GM23338 (cell line): ENCODE results near the gene DVL2. TPM values are rescaled to one million over a fixed set of nuclear protein-coding genes. Genes with fewer than 3 reads are reported as not detected.

Experiments
- ATAC-seq: fragments of 200-7000 bp; cut with Tn5 transposase; 3 replicates; pipeline ENCODE4 v1.9.1; 2020
- DNase-seq: peaks from one replicate; pipeline ENCODE4 v3.0.0-alpha.2; 2015; ENCODE audit warnings: low spot score
- H2AFZ ChIP-seq: fragments of 200-600 bp; sonication (generic); 2 replicates; pipeline ENCODE4 v1.8.0; 2016; ENCODE audit warnings: antibody characterized with exemption, mild to moderate bottlenecking, moderate library complexity
- H3F3A ChIP-seq: fragments of 200-600 bp; sonication (generic); replicated peaks from 2 replicates; pipeline ENCODE4 v1.8.0; 2017; ENCODE audit warnings: antibody characterized with exemption, mixed run types, low read depth
- H3K27ac ChIP-seq: fragments of 200-600 bp; sonication (generic); 2 replicates; pipeline ENCODE4 v1.6.1; 2016; ENCODE audit warnings: low read depth
- H3K27me3 ChIP-seq: fragments of 200-600 bp; sonication (generic); 2 replicates; pipeline ENCODE4 v1.8.0; 2016; ENCODE audit warnings: mild to moderate bottlenecking, mixed run types, moderate library complexity; ENCODE audit not compliant: insufficient read depth
- H3K36me3 ChIP-seq: fragments of 200-600 bp; sonication (generic); 2 replicates; pipeline ENCODE4 v1.8.0; 2016; ENCODE audit warnings: mild to moderate bottlenecking; ENCODE audit not compliant: insufficient read depth
- H3K4me1 ChIP-seq: fragments of 200-600 bp; sonication (generic); 2 replicates; pipeline ENCODE4 v1.8.0; 2016; ENCODE audit warnings: mild to moderate bottlenecking, moderate library complexity; ENCODE audit not compliant: insufficient read depth
- H3K4me2 ChIP-seq: fragments of 200-600 bp; sonication (generic); 2 replicates; pipeline ENCODE4 v1.7.1; 2017; ENCODE audit warnings: mixed run types
- H3K4me3 ChIP-seq: fragments of 200-600 bp; sonication (generic); 2 replicates; pipeline ENCODE4 v1.6.1; 2016; ENCODE audit warnings: mixed run types
- H3K79me2 ChIP-seq: fragments of 200-600 bp; sonication (generic); replicated peaks from 2 replicates; pipeline ENCODE4 v1.8.0; 2017; ENCODE audit warnings: mild to moderate bottlenecking; ENCODE audit not compliant: insufficient read depth
- H3K9me2 ChIP-seq: fragments of 200-600 bp; sonication (generic); 2 replicates; pipeline ENCODE4 v1.8.0; 2017; ENCODE audit not compliant: insufficient read depth
- H4K20me1 ChIP-seq: fragments of 200-600 bp; sonication (generic); replicated peaks from 2 replicates; pipeline ENCODE4 v1.8.0; 2017; ENCODE audit warnings: mild to moderate bottlenecking; ENCODE audit not compliant: insufficient read depth
- H3K27ac Mint-ChIP-seq: 2 replicates; pipeline ENCODE4 v1.8.0; 2020; ENCODE audit warnings: inconsistent platforms, mild to moderate bottlenecking, moderate library complexity, mixed read lengths
- H3K27me3 Mint-ChIP-seq: 3 replicates; pipeline ENCODE4 v1.8.0; 2022; ENCODE audit warnings: low read depth, mild to moderate bottlenecking, moderate library complexity, mixed read lengths, inconsistent platforms; ENCODE audit not compliant: insufficient read depth, poor library complexity
- H3K36me3 Mint-ChIP-seq: 3 replicates; pipeline ENCODE4 v1.8.0; 2021; ENCODE audit warnings: low read depth, mild to moderate bottlenecking, inconsistent platforms, moderate library complexity, mixed read lengths
- H3K4me1 Mint-ChIP-seq: 3 replicates; pipeline ENCODE4 v1.8.0; 2020; ENCODE audit warnings: mild to moderate bottlenecking, inconsistent platforms, mixed read lengths
- H3K4me3 Mint-ChIP-seq: 3 replicates; pipeline ENCODE4 v1.8.0; 2021; ENCODE audit warnings: moderate library complexity, mild to moderate bottlenecking, inconsistent platforms, mixed read lengths
- H3K9me3 Mint-ChIP-seq: 3 replicates; pipeline ENCODE4 v1.8.0; 2020; ENCODE audit warnings: moderate library complexity, mild to moderate bottlenecking, inconsistent platforms, mixed read lengths
- CREB1 ChIP-seq: fragments of 250-450 bp; sonication (Bioruptor Pico); IDR thresholded peaks from 2 replicates; pipeline ENCODE4 v1.5.0; 2020; ENCODE audit warnings: low read depth, mild to moderate bottlenecking, moderate library complexity
- ETS1 ChIP-seq: IDR thresholded peaks from 2 replicates; pipeline ENCODE4 v1.6.1; 2016; ENCODE audit warnings: antibody characterized with exemption
- NANOG ChIP-seq: IDR thresholded peaks from 2 replicates; pipeline ENCODE4 v1.6.1; 2016; ENCODE audit warnings: antibody characterized with exemption, borderline replicate concordance
- POLR2AphosphoS5 ChIP-seq: IDR thresholded peaks from 2 replicates; pipeline ENCODE4 v1.6.1; 2016; ENCODE audit warnings: antibody characterized with exemption, low read depth
- REST ChIP-seq: IDR thresholded peaks from one replicate; pipeline ENCODE4 v1.6.1; 2018; ENCODE audit warnings: antibody characterized with exemption; ENCODE audit not compliant: unreplicated experiment
- ZNF331 ChIP-seq: fragments of 250-450 bp; sonication (Bioruptor Pico); IDR thresholded peaks from 2 replicates; pipeline ENCODE4 v1.5.0; 2020; ENCODE audit warnings: low read depth, mild to moderate bottlenecking, moderate library complexity
- long read RNA-seq: library from polyadenylated mRNA; unstranded; transcript quantifications from one replicate; pipeline ENCODE4 v2.0.0, GENCODE V29; 2020; ENCODE audit not compliant: unreplicated experiment
- polyA plus RNA-seq: library from polyadenylated mRNA; unstranded; fragments of >200 nt; fragmentation: Nextera tagmentation; extraction: Ambion mirVana; gene quantifications from 2 replicates; pipeline ENCODE4 v1.2.1, GENCODE V29; 2016
- total RNA-seq: library from RNA; depleted of rRNA; stranded (reverse); fragments of >200 nt; shearing (Covaris generic); gene quantifications from 2 replicates; pipeline ENCODE4 v1.2.3, GENCODE V29; 2014; rRNA removed
- TF ChIP-seq, protein P1 (sequence below): fragments of 250-450 bp; sonication (Bioruptor Pico); IDR thresholded peaks from 2 replicates; pipeline ENCODE4 v1.5.0; 2020; ENCODE audit warnings: mild to moderate bottlenecking, moderate library complexity

DVL2 gene
- total RNA-seq (53.9 and 80.6 TPM in 2 replicates), polyA plus RNA-seq (17.6 and 19.7 TPM in 2 replicates)
- long read RNA-seq, partial matches to known transcripts: 1 of 9 reads
- long read RNA-seq, other reads (novel, unspliced or antisense): 4 of 9 reads

DNA sequence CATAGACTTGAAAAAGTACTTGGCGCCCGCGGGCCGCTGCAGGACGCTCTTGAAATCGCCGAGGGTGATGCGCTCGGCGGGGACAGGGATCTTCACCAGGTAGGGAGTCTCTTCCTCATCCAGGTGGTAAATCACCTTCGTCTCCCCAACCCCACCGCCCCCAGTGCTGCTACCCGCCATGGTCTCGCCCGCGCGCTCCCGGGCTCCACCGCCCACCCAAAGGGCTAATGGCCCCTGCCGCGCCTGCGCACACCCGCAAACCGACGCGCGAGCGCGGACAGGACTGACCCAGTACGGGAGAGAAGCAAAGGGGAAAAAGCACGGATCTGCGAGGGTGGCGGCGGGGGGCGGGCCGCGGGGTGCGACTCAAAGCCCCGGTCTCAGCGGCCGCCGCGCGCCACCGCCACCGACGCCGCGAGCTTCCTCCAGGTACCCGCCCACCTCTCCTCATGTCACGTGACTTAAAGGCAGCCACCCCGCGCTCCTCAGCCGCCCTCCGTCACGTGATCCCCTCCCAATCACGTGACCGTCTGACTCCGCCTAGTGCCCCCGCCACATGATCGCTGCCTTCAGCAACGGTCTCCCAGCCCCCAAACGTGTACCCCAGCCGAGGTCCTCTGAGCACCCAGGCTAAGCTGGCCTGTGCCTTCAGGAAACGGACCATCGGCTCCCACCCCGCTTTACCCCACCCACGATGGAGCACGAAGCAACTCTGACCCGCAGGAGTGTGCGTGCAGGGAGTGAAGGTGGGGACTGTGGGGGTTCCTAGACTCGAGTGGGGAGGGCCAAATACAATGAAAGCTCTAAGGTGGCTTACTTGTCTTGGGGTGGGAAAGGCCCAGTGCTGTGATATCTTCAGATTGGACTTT, at the start of gene DVL2:
Gene DVL2 (minus strand): TSS at position 435 of the 869 bp plus-strand sequence. CDS start 255 bp downstream, at position 180.
- peaks cover 11% of the 10 kb centered on the region for H3K36me3 ChIP-seq
- peaks cover 74% of the 10 kb centered on the region for H3K79me2 ChIP-seq
- peaks cover 36% of the 10 kb centered on the region for H3F3A ChIP-seq
- peaks cover 26% of the 10 kb centered on the region for H3K4me1 Mint-ChIP-seq
- H3K27ac ChIP-seq: peak within 1 kb of the TSS; percentile 85
- H3K27me3 Mint-ChIP-seq: peaks cover 19% of the 10 kb centered on the region
- peak; percentile 42 for ATAC-seq
- H4K20me1 ChIP-seq: peaks cover 37% of the 10 kb centered on the region
- H3K9me3 Mint-ChIP-seq: peaks cover 3% of the 10 kb centered on the region; the same call in 2 of the 3 replicates
- peak; percentile 99 for DNase-seq
- peak within 1 kb of the TSS; percentile 88 for H2AFZ ChIP-seq
- H3K4me3 ChIP-seq: peak within 1 kb of the TSS; percentile 97
- H3K9me2 ChIP-seq: no peaks in the 10 kb centered on the region
- H3K4me1 ChIP-seq: peaks cover 21% of the 10 kb centered on the region
- H3K4me3 Mint-ChIP-seq: peak within 1 kb of the TSS; percentile 100
- TF ChIP-seq ETS1: peak; percentile 61; the same call in 1 of the 2 replicates
- TF ChIP-seq POLR2AphosphoS5: peak; percentile 100
- peak; percentile 78 for TF ChIP-seq CREB1
- TF ChIP-seq NANOG: no peak
- TF ChIP-seq ZNF331 (CRISPR knock-in tag): no peak
- H3K27me3 ChIP-seq: no peaks in the 10 kb centered on the region
- peak within 1 kb of the TSS; percentile 97 for H3K4me2 ChIP-seq
- peak within 1 kb of the TSS; percentile 97 for H3K27ac Mint-ChIP-seq
- H3K36me3 Mint-ChIP-seq: peaks cover 52% of the 10 kb centered on the region

- peak overlapping the region; percentile 59; the same call in 2 of the 3 replicates for H3K4me3 Mint-ChIP-seq
- TF ChIP-seq, protein P1, sequence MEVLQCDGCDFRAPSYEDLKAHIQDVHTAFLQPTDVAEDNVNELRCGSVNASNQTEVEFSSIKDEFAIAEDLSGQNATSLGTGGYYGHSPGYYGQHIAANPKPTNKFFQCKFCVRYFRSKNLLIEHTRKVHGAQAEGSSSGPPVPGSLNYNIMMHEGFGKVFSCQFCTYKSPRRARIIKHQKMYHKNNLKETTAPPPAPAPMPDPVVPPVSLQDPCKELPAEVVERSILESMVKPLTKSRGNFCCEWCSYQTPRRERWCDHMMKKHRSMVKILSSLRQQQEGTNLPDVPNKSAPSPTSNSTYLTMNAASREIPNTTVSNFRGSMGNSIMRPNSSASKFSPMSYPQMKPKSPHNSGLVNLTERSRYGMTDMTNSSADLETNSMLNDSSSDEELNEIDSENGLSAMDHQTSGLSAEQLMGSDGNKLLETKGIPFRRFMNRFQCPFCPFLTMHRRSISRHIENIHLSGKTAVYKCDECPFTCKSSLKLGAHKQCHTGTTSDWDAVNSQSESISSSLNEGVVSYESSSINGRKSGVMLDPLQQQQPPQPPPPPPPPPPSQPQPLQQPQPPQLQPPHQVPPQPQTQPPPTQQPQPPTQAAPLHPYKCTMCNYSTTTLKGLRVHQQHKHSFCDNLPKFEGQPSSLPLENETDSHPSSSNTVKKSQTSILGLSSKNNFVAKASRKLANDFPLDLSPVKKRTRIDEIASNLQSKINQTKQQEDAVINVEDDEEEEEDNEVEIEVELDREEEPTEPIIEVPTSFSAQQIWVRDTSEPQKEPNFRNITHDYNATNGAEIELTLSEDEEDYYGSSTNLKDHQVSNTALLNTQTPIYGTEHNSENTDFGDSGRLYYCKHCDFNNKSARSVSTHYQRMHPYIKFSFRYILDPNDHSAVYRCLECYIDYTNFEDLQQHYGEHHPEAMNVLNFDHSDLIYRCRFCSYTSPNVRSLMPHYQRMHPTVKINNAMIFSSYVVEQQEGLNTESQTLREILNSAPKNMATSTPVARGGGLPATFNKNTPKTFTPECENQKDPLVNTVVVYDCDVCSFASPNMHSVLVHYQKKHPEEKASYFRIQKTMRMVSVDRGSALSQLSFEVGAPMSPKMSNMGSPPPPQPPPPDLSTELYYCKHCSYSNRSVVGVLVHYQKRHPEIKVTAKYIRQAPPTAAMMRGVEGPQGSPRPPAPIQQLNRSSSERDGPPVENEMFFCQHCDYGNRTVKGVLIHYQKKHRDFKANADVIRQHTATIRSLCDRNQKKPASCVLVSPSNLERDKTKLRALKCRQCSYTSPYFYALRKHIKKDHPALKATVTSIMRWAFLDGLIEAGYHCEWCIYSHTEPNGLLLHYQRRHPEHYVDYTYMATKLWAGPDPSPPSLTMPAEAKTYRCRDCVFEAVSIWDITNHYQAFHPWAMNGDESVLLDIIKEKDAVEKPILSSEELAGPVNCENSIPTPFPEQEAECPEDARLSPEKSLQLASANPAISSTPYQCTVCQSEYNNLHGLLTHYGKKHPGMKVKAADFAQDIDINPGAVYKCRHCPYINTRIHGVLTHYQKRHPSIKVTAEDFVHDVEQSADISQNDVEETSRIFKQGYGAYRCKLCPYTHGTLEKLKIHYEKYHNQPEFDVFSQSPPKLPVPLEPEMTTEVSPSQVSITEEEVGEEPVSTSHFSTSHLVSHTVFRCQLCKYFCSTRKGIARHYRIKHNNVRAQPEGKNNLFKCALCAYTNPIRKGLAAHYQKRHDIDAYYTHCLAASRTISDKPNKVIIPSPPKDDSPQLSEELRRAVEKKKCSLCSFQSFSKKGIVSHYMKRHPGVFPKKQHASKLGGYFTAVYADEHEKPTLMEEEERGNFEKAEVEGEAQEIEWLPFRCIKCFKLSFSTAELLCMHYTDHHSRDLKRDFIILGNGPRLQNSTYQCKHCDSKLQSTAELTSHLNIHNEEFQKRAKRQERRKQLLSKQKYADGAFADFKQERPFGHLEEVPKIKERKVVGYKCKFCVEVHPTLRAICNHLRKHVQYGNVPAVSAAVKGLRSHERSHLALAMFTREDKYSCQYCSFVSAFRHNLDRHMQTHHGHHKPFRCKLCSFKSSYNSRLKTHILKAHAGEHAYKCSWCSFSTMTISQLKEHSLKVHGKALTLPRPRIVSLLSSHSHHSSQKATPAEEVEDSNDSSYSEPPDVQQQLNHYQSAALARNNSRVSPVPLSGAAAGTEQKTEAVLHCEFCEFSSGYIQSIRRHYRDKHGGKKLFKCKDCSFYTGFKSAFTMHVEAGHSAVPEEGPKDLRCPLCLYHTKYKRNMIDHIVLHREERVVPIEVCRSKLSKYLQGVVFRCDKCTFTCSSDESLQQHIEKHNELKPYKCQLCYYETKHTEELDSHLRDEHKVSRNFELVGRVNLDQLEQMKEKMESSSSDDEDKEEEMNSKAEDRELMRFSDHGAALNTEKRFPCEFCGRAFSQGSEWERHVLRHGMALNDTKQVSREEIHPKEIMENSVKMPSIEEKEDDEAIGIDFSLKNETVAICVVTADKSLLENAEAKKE (CRISPR knock-in tag): no peak
- TF ChIP-seq REST (no peak), NANOG (no peak)
These were observed 49.3 kb upstream of the DVL2 start for GRCh38 chr17:7283471-7284216.

More at GRCh38 chr17:7283471-7284216, 49.3 kb upstream of the DVL2 start:
- Mint-ChIP-seq H3K36me3 (peaks cover 15% of the 10 kb centered on the region), H3K9me3 (no peaks in the 10 kb centered on the region; the same call in 2 of the 3 replicates), H3K27ac (no peak overlapping the region), H3K27me3 (peaks cover 18% of the 10 kb centered on the region), H3K4me1 (peaks cover 29% of the 10 kb centered on the region)
- Histone ChIP-seq H3K27ac (no peak overlapping the region), H2AFZ (no peak overlapping the region), H3K36me3 (peaks cover 5% of the 10 kb centered on the region; the same call in 1 of the 2 replicates), H4K20me1 (peaks cover 3% of the 10 kb centered on the region; the same call in 1 of the 2 replicates), H3K79me2 (no peaks in the 10 kb centered on the region), H3F3A (peaks cover 15% of the 10 kb centered on the region; the same call in 1 of the 2 replicates), H3K9me2 (no peaks in the 10 kb centered on the region), H3K4me3 (no peak overlapping the region), H3K27me3 (peaks cover 10% of the 10 kb centered on the region), H3K4me1 (peaks cover 13% of the 10 kb centered on the region; the same call in 1 of the 2 replicates), H3K4me2 (no peak overlapping the region)
- DNase-seq (no peak), ATAC-seq (no peak)
